ENCODE data around the gene C1QTNF6.
"Not testable (repeated sequence)": the region's sequence is repeated elsewhere in the genome, so short reads cannot be mapped to it uniquely, and the experiment has no call there.

Gene C1QTNF6

GRCh38 chr22:37187891-37188761, at the start of gene C1QTNF6:
TSS of gene C1QTNF6 (minus strand) at chr22:37188247. CDS start at chr22:37188213, 34 bp downstream.
- Mint-ChIP-seq H3K9me3 (no peaks in the 10 kb centered on the region), H3K36me3 (peaks cover 9% of the 10 kb centered on the region), H3K27me3 (no peaks in the 10 kb centered on the region), H3K4me3 (no peak within 1 kb of the TSS), H3K27ac (peak within 1 kb of the TSS; percentile 73), H3K4me1 (peaks cover 65% of the 10 kb centered on the region)
- DNase-seq, result no peak
- CTCF ChIA-PET, result no interaction called here

GRCh38 chr22:37235897-37236607, 48.0 kb upstream of the C1QTNF6 start:
- peak; percentile 20 for DNase-seq
- Mint-ChIP-seq H3K36me3 (peaks cover 93% of the 10 kb centered on the region), H3K27ac (peak overlapping the region; percentile 98), H3K27me3 (no peaks in the 10 kb centered on the region), H3K9me3 (no peaks in the 10 kb centered on the region), H3K4me1 (peaks cover 98% of the 10 kb centered on the region), H3K4me3 (peak overlapping the region; percentile 69)
- CTCF ChIA-PET, result no interaction called here

- Mint-ChIP-seq H3K27ac (peak overlapping the region; percentile 98), H3K27me3 (no peaks in the 10 kb centered on the region), H3K4me3 (peak overlapping the region; percentile 46), H3K9me3 (no peaks in the 10 kb centered on the region), H3K36me3 (peaks cover 89% of the 10 kb centered on the region), H3K4me1 (peaks cover 98% of the 10 kb centered on the region)
- CTCF ChIA-PET, result interaction anchor here (0.6 kb wide), 1 partner anchor 34 kb away, joined by 3 read pairs; no protein-coding TSS in a partner anchor
- DNase-seq, result peak; percentile 21
Observed at GRCh38 chr22:37234736-37235711, 47.0 kb upstream of the C1QTNF6 start.

GRCh38 chr22:37233751-37234631, 45.9 kb upstream of the C1QTNF6 start:
- CTCF ChIA-PET, result no interaction called here

GRCh38 chr22:37233371-37233750, 45.3 kb upstream of the C1QTNF6 start:
- H3K27me3 Mint-ChIP-seq, CTCF ChIA-PET, DNase-seq, H3K9me3 Mint-ChIP-seq: not testable (repeated sequence)
- Mint-ChIP-seq H3K4me3 (peak overlapping the region; percentile 52), H3K27ac (peak overlapping the region; percentile 98), H3K4me1 (peaks cover 98% of the 10 kb centered on the region), H3K36me3 (peaks cover 91% of the 10 kb centered on the region)

More at GRCh38 chr22:37233751-37234631, 45.9 kb upstream of the C1QTNF6 start:
- Mint-ChIP-seq H3K4me3 (peak overlapping the region; percentile 52), H3K27me3 (no peaks in the 10 kb centered on the region), H3K27ac (peak overlapping the region; percentile 98), H3K4me1 (peaks cover 98% of the 10 kb centered on the region), H3K36me3 (peaks cover 91% of the 10 kb centered on the region), H3K9me3 (no peaks in the 10 kb centered on the region)
- peak; percentile 26 for DNase-seq

GRCh38 chr22:37232140-37232998, 44.3 kb upstream of the C1QTNF6 start:
- Mint-ChIP-seq H3K27me3 (no peaks in the 10 kb centered on the region), H3K27ac (peak overlapping the region; percentile 98), H3K4me3 (peak overlapping the region; percentile 71), H3K9me3 (no peaks in the 10 kb centered on the region), H3K4me1 (peaks cover 99% of the 10 kb centered on the region), H3K36me3 (peaks cover 90% of the 10 kb centered on the region)
- peak; percentile 54 for DNase-seq
- CTCF ChIA-PET, result interaction anchor here (0.7 to 1.2 kb wide), 2 partner anchors 10 to 27 kb away, joined by 3 to 4 read pairs; no protein-coding TSS in a partner anchor

GRCh38 chr22:37231406-37232139, 43.5 kb upstream of the C1QTNF6 start:
- Mint-ChIP-seq H3K9me3 (no peaks in the 10 kb centered on the region), H3K36me3 (peaks cover 84% of the 10 kb centered on the region), H3K4me3 (peak overlapping the region; percentile 71), H3K4me1 (peaks cover 92% of the 10 kb centered on the region), H3K27ac (peak overlapping the region; percentile 98), H3K27me3 (no peaks in the 10 kb centered on the region)
- CTCF ChIA-PET, result interaction anchor here (1.2 to 2.5 kb wide), 6 partner anchors 10 to 29 kb away, joined by 4 to 12 read pairs (median 5); no protein-coding TSS in a partner anchor
- peak; percentile 62 for DNase-seq

GRCh38 chr22:37230673-37231405, 42.8 kb upstream of the C1QTNF6 start:
- CTCF ChIA-PET, result interaction anchor here (1.3 to 2.5 kb wide), 5 partner anchors 10 to 30 kb away, joined by 4 to 12 read pairs (median 6); no protein-coding TSS in a partner anchor
- H3K4me1 Mint-ChIP-seq, result peaks cover 92% of the 10 kb centered on the region
- peaks cover 84% of the 10 kb centered on the region for H3K36me3 Mint-ChIP-seq
- no peaks in the 10 kb centered on the region for H3K27me3 Mint-ChIP-seq
- no peaks in the 10 kb centered on the region for H3K9me3 Mint-ChIP-seq
- DNase-seq, result peak; percentile 90
- peak overlapping the region; percentile 71 for H3K4me3 Mint-ChIP-seq
- H3K27ac Mint-ChIP-seq, result peak overlapping the region; percentile 98

GRCh38 chr22:37229805-37230672, 42.0 kb upstream of the C1QTNF6 start:
- Mint-ChIP-seq H3K27me3 (no peaks in the 10 kb centered on the region), H3K4me1 (peaks cover 92% of the 10 kb centered on the region), H3K4me3 (peak overlapping the region; percentile 71), H3K27ac (peak overlapping the region; percentile 98), H3K9me3 (no peaks in the 10 kb centered on the region), H3K36me3 (peaks cover 84% of the 10 kb centered on the region)
- CTCF ChIA-PET, result interaction anchor here (0.8 to 2.5 kb wide), 11 partner anchors 10 to 150 kb away, joined by 3 to 12 read pairs (median 5); no protein-coding TSS in a partner anchor
- DNase-seq, result peak; percentile 96

- H3K4me3 Mint-ChIP-seq, result peak overlapping the region; percentile 71
- peaks cover 84% of the 10 kb centered on the region for H3K36me3 Mint-ChIP-seq
- peak overlapping the region; percentile 98 for H3K27ac Mint-ChIP-seq
- H3K9me3 Mint-ChIP-seq, result no peaks in the 10 kb centered on the region
- peaks cover 92% of the 10 kb centered on the region for H3K4me1 Mint-ChIP-seq
- peak; percentile 63 for DNase-seq
- CTCF ChIA-PET, result interaction anchor here (0.6 to 2.5 kb wide), 9 partner anchors 9 to 191 kb away, joined by 3 to 12 read pairs (median 4); no protein-coding TSS in a partner anchor
- H3K27me3 Mint-ChIP-seq, result no peaks in the 10 kb centered on the region
Observed at GRCh38 chr22:37229012-37229804, 41.2 kb upstream of the C1QTNF6 start.

Data from activated naive CD4-positive, alpha-beta T cell treated with anti-CD3 and anti-CD28 coated beads, Interleukin-2, amount 10 ng/mL, durations not matched to agents 7 days and 5 days (primary cell).